Measurements from ENCODE around the gene PCAT6. TPM values are rescaled to one million over a fixed set of nuclear protein-coding genes. Genes with fewer than 3 reads are reported as not detected.

The PCAT6 gene
- total and polyA plus RNA-seq, 2 experiments from 2014 or later: 7.2 to 28.1 TPM

DNA sequence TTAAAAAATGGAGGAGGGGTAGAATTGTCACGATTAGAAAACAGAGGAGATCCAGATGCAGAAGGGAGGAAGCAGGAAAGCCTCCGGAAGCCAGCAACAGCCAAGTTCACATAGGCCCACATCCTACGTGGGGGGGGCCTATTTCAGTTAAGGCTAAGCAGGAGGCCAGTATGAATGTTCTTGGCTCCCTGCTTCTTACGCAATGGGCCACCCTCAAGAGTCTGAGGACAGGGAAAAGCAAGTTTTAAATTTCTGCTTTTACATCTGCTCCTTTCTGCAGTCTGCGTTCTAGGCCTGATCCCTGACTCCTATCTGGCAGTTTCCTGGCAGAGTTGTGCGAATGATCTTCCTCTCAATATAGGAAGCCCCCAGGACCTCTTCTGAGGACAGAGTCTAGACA is 47.6 kb downstream of the PCAT6 start (continued):
- TF ChIP-seq POLR2AphosphoS5 (IDR thresholded peaks at IDR 0.05; ENCODE audit: low read depth) (no peak), ZNF331 (CRISPR knock-in tag; IDR thresholded peaks at IDR 0.05; ENCODE audit: low read depth) (no peak), EZH2 (IDR thresholded peaks at IDR 0.05; ENCODE audit: low read depth, unreplicated experiment) (no peak)

DNA sequence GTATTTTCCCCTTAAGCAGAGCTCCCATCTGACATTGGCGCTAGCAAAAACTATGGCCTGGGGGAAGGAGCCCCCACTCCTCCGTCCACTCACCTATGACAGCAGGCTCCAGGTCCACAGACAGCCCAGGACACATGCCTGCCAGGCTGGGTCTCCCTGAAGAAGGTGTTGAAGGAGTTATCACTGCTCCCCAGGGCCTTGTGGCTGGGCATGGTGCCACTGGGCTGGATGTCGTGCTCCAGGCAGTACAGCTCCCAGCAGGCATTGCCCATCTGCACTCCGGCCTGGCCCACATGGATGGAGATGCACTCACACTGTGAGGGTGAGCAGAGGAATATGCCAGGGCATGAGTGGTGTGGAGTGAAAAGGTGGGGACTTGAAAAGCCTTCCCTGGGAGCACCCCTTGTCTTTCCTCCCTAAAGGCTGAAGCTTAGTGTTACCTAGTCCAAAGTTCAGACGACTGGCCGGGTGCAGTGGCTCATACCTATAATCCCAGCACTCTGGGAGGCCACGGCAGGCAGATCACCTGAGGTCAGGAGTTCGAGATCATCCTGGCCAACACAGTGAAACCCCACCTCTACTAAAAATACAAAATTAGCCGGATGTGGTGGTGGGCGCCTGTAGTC is 48.1 kb downstream of the PCAT6 start:
- peaks cover 16% of the 10 kb centered on the region for H3K4me1 Mint-ChIP-seq
- TF ChIP-seq, protein P1, sequence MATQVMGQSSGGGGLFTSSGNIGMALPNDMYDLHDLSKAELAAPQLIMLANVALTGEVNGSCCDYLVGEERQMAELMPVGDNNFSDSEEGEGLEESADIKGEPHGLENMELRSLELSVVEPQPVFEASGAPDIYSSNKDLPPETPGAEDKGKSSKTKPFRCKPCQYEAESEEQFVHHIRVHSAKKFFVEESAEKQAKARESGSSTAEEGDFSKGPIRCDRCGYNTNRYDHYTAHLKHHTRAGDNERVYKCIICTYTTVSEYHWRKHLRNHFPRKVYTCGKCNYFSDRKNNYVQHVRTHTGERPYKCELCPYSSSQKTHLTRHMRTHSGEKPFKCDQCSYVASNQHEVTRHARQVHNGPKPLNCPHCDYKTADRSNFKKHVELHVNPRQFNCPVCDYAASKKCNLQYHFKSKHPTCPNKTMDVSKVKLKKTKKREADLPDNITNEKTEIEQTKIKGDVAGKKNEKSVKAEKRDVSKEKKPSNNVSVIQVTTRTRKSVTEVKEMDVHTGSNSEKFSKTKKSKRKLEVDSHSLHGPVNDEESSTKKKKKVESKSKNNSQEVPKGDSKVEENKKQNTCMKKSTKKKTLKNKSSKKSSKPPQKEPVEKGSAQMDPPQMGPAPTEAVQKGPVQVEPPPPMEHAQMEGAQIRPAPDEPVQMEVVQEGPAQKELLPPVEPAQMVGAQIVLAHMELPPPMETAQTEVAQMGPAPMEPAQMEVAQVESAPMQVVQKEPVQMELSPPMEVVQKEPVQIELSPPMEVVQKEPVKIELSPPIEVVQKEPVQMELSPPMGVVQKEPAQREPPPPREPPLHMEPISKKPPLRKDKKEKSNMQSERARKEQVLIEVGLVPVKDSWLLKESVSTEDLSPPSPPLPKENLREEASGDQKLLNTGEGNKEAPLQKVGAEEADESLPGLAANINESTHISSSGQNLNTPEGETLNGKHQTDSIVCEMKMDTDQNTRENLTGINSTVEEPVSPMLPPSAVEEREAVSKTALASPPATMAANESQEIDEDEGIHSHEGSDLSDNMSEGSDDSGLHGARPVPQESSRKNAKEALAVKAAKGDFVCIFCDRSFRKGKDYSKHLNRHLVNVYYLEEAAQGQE (IDR thresholded peaks at IDR 0.05; ENCODE audit: unreplicated experiment): no peak
- TF ChIP-seq STAT1 (IDR thresholded peaks at IDR 0.05; ENCODE audit: unreplicated experiment): no peak
- no peak for TF ChIP-seq EZH2 (IDR thresholded peaks at IDR 0.05; ENCODE audit: low read depth, unreplicated experiment)
- TF ChIP-seq CREB1 (CRISPR knock-in tag; IDR thresholded peaks at IDR 0.05; ENCODE audit: low read depth): no peak
- TF ChIP-seq JUNB (IDR thresholded peaks at IDR 0.05; ENCODE audit: unreplicated experiment): no peak
- TF ChIP-seq EZH2phosphoT487 (IDR thresholded peaks at IDR 0.05; ENCODE audit: unreplicated experiment): no peak
- TF ChIP-seq NANOG (IDR thresholded peaks at IDR 0.05; ENCODE audit: borderline replicate concordance): no peak
- TF ChIP-seq ZNF331 (CRISPR knock-in tag; IDR thresholded peaks at IDR 0.05; ENCODE audit: low read depth): no peak
- TF ChIP-seq POLR2AphosphoS5 (IDR thresholded peaks at IDR 0.05; ENCODE audit: low read depth): no peak
- TF ChIP-seq, protein P2, sequence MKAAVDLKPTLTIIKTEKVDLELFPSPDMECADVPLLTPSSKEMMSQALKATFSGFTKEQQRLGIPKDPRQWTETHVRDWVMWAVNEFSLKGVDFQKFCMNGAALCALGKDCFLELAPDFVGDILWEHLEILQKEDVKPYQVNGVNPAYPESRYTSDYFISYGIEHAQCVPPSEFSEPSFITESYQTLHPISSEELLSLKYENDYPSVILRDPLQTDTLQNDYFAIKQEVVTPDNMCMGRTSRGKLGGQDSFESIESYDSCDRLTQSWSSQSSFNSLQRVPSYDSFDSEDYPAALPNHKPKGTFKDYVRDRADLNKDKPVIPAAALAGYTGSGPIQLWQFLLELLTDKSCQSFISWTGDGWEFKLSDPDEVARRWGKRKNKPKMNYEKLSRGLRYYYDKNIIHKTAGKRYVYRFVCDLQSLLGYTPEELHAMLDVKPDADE (IDR thresholded peaks at IDR 0.05): no peak
- TF ChIP-seq ZNF114 (CRISPR knock-in tag; IDR thresholded peaks at IDR 0.05): no peak
- TF ChIP-seq, protein P3, sequence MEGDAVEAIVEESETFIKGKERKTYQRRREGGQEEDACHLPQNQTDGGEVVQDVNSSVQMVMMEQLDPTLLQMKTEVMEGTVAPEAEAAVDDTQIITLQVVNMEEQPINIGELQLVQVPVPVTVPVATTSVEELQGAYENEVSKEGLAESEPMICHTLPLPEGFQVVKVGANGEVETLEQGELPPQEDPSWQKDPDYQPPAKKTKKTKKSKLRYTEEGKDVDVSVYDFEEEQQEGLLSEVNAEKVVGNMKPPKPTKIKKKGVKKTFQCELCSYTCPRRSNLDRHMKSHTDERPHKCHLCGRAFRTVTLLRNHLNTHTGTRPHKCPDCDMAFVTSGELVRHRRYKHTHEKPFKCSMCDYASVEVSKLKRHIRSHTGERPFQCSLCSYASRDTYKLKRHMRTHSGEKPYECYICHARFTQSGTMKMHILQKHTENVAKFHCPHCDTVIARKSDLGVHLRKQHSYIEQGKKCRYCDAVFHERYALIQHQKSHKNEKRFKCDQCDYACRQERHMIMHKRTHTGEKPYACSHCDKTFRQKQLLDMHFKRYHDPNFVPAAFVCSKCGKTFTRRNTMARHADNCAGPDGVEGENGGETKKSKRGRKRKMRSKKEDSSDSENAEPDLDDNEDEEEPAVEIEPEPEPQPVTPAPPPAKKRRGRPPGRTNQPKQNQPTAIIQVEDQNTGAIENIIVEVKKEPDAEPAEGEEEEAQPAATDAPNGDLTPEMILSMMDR (conservative IDR thresholded peaks at IDR 0.05; ENCODE audit: low read depth in 2 of 2): no peak

More for the DNA sequence above, 48.1 kb downstream of the PCAT6 start:
- Histone ChIP-seq H3K27ac (ENCODE audit: low read depth) (no peak overlapping the region), H3K4me1 (ENCODE audit: insufficient read depth) (peaks cover 22% of the 10 kb centered on the region), H3K9me2 (ENCODE audit: insufficient read depth) (no peaks in the 10 kb centered on the region), H2AFZ (no peak overlapping the region), H3K4me2 (no peak overlapping the region), H3F3A (replicated peaks; ENCODE audit: low read depth) (peaks cover 10% of the 10 kb centered on the region), H3K27me3 (ENCODE audit: insufficient read depth) (no peaks in the 10 kb centered on the region), H3K4me3 (no peak overlapping the region), H3K79me2 (replicated peaks; ENCODE audit: insufficient read depth) (peaks cover 27% of the 10 kb centered on the region), H4K20me1 (replicated peaks; ENCODE audit: insufficient read depth) (peaks cover 9% of the 10 kb centered on the region), H3K36me3 (ENCODE audit: insufficient read depth) (peaks cover 15% of the 10 kb centered on the region; the same call in 1 of the 2 replicates)
- Mint-ChIP-seq H3K36me3 (ENCODE audit: low read depth) (peaks cover 38% of the 10 kb centered on the region), H3K4me3 (no peak overlapping the region), H3K27ac (no peak overlapping the region), H3K27me3 (ENCODE audit: insufficient read depth, low read depth, poor library complexity) (peaks cover 16% of the 10 kb centered on the region), H3K9me3 (no peaks in the 10 kb centered on the region)
- DNase-seq (ENCODE audit: low spot score) (no peak), ATAC-seq (no peak)
